ENCODE results near the gene CYTH3.

CYTH3 gene

GRCh38 chr7:6261699-6262098, 10.7 kb downstream of the CYTH3 start:
- DNase-seq (ENCODE audit: low read depth) = no peak

GRCh38 chr7:6260291-6261187, 11.9 kb downstream of the CYTH3 start:
- DNase-seq (ENCODE audit: low read depth) = no peak
- H3K4me3 ChIP-seq (ENCODE audit: low read depth, low read length) = no peak overlapping the region

More at GRCh38 chr7:6261699-6262098, 10.7 kb downstream of the CYTH3 start:
- H3K4me3 ChIP-seq (ENCODE audit: low read depth, low read length) = no peak overlapping the region

GRCh38 chr7:6259257-6259656, 13.2 kb downstream of the CYTH3 start:
- no peak overlapping the region for H3K4me3 ChIP-seq (ENCODE audit: low read depth, low read length)
- no peak for DNase-seq (ENCODE audit: low read depth)

DNA sequence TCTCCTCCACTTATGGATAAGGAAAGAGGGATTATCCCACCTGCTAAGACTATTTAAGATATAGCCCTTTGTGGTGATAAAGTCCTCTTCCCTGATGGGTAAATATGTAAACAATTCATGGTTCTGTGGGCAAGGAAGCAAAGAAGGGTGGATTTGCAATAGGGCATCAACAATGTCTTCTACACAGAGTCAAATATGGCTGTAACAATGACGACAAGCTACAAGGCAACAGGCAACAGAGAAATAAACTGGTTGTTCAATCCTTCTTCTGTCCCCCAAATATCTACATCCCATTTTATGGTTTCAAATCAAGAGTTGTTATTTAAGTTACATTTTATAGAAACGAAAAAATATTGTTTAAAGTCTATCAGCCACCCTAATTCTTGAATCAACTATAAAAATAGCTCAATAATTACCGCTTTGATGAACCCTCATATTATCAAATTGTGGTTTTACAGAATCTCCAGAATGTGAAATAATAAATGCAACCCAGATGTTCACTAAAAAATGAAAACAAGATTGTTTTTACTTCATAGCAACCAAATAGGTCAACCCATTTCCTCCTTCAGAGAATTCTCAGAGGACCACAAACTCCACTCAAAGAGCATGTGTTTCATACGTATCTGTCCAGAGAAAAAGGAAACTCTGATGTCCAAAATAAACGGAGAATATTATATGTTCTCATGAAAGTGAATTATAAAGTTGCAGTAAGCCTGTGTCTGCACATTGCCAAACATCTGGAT, 13.8 kb downstream of the CYTH3 start:
- peak; percentile 85 for DNase-seq (ENCODE audit: low read depth)
- no peak overlapping the region for H3K4me3 ChIP-seq (ENCODE audit: low read depth, low read length)

GRCh38 chr7:6257675-6258074, 14.7 kb downstream of the CYTH3 start:
- no peak overlapping the region for H3K4me3 ChIP-seq (ENCODE audit: low read depth, low read length)
- DNase-seq (ENCODE audit: low read depth) = no peak

- peak; percentile 74 for DNase-seq (ENCODE audit: low read depth)
- no peak overlapping the region for H3K4me3 ChIP-seq (ENCODE audit: low read depth, low read length)
Measured at GRCh38 chr7:6256677-6257535, 15.5 kb downstream of the CYTH3 start.

- no peak overlapping the region for H3K4me3 ChIP-seq (ENCODE audit: low read depth, low read length)
- DNase-seq (ENCODE audit: low read depth) = no peak
Measured at GRCh38 chr7:6256109-6256483, 16.3 kb downstream of the CYTH3 start.

DNA sequence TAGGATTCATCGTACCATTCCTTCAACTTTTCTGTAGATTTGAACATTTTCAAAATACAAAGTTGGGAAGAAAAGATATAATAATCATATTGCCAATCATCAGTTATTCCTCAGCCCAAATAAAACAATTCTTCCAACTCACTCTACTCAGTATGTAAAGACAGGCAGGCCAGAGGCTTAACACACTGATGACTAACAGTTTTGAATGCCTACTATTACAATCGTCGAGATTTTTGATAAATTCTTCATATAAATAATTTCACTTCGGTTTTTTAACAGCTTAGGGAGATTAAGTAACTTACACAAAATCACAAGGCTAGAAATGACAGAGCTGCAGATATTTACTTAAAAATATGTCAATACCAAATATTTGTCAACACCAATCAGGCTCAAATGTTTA, 17.6 kb downstream of the CYTH3 start:
- no peak overlapping the region for H3K4me3 ChIP-seq (ENCODE audit: low read depth, low read length)
- no peak for DNase-seq (ENCODE audit: low read depth)

- no peak for DNase-seq (ENCODE audit: low read depth)
- no peak overlapping the region for H3K4me3 ChIP-seq (ENCODE audit: low read depth, low read length)
Measured at GRCh38 chr7:6252748-6253147, 19.7 kb downstream of the CYTH3 start.

GRCh38 chr7:6252341-6252746, 20.1 kb downstream of the CYTH3 start:
- H3K4me3 ChIP-seq (ENCODE audit: low read depth, low read length) = no peak overlapping the region
- no peak for DNase-seq (ENCODE audit: low read depth)

DNA sequence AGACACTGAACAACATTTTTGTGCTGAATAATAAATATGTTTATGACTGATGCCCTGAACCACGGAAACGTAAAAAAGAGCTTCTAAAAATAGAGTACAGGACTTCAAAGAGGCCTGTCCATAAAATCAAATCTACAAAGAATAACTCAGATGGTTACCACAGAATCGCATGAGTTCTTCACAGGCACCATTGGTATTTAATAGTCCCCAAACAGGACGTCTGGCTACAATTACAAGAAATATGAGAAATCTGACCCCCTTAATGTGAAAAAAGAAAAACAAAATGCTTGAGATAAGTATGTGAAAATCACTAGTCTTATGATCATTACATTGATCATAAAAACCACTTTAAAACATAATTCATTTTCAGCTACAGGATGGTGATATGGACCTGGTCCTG, 20.8 kb downstream of the CYTH3 start:
- DNase-seq (ENCODE audit: low read depth) = no peak
- H3K4me3 ChIP-seq (ENCODE audit: low read depth, low read length) = no peak overlapping the region

DNA sequence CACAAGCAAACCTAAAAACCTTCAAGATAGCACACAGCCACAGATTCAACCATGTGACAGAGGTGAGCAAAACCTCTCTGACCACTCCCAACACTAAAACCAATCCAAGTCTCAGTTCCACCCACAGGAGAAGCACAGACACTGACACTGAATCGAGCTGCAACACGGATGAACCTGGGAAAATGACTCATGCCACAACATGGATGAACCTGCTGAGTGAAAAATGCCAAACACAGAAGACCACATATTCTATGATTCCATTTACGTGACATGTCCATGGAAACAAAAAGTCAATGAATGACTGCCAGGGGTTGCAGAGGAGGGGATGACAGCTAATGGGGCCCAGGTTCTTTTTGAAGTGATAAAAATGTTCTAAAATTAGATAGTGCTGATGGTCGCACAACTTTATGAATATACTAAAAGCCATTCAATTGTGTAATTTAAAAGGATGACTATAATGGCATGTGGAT, 22.0 kb downstream of the CYTH3 start:
- no peak overlapping the region for H3K4me3 ChIP-seq (ENCODE audit: low read depth, low read length)

DNA sequence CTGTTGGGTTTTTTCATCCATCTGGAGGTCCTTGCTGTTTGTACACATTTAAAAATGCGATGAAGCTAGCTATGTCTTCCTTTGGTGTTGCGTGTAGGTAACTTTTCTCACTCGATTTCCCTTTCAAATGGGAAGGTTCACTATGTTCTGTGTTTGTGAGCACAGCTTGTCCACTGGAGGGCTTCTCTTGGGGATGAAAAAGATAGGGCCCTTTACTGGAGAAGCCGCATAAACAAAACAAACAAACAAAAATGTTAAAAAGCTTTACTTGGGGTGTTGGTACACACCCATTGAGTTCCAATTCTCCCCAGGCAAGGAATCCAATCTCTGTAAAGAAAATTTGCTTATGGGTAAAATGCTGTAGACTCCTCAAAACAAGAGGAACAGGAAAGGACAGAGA, 23.4 kb downstream of the CYTH3 start:
- H3K4me3 ChIP-seq (ENCODE audit: low read depth, low read length) = no peak overlapping the region
- no peak for DNase-seq (ENCODE audit: low read depth)

More for the DNA sequence above, 22.0 kb downstream of the CYTH3 start:
- no peak for DNase-seq (ENCODE audit: low read depth)

DNA sequence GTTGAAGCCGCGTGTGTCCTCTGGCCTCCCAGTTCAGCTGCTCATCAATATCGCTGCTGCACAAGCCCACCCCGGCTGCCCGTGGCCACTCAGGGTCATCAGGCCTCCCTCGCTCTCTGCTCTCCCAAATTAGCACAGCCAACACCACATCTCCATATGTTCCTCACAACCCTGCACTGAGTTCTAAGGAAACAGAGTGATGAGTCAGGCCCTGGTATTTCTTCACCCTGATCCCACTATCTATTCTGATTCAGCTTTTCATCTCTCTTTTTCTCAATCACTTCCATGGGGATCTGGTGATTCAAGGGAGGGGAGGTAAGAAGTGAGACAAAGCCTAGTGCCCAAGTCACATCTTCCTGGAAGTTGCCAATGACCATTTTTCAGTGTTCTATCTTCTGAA, 23.8 kb downstream of the CYTH3 start:
- DNase-seq (ENCODE audit: low read depth) = no peak

GRCh38 chr7:6246251-6246917, 26.0 kb downstream of the CYTH3 start:
- no peak overlapping the region for H3K4me3 ChIP-seq (ENCODE audit: low read depth, low read length)
- DNase-seq (ENCODE audit: low read depth) = no peak

More for the DNA sequence above, 23.8 kb downstream of the CYTH3 start:
- H3K4me3 ChIP-seq (ENCODE audit: low read depth, low read length) = no peak overlapping the region

DNA sequence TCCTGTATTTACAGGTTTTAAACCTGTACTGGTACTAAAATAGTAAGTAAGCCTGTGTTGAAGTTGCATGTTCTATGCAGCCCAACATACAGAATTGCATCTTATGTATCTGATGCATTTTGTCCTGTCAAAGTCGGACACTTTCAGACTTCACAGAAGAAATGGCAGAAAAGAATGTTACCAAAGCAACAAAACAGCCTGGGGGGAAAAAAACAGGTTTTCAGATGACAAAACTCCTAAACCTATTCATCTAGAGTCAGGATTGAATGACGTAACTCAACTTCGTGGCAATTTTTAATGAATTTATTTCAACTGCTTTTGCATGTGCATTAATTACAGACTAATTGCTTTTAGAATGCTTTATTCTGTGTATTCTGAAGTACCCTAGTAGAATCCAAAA, 28.4 kb downstream of the CYTH3 start:
- no peak overlapping the region for H3K4me3 ChIP-seq (ENCODE audit: low read depth, low read length)

GRCh38 chr7:6243168-6243567, 29.3 kb downstream of the CYTH3 start:
- no peak for DNase-seq (ENCODE audit: low read depth)
- H3K4me3 ChIP-seq (ENCODE audit: low read depth, low read length) = no peak overlapping the region

More for the DNA sequence above, 28.4 kb downstream of the CYTH3 start:
- DNase-seq (ENCODE audit: low read depth) = no peak

DNA sequence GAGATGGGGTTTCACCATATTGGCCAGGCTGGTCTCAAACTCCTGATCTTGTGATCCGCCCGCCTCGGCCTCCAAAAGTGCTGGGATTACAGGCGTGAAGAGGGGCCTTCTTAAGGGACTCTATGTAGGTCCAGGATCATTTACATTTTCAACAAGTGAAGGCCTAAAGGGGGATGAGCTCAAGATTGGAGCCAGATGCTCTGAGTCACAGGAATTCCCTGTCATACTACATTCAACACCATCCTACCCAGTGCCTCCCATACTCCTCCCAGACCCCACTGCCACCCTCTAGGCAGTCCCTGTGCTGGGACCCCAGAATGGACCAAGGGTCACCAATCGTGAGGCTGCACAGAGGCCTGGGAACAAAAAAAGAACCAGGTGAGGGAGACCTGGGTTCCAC, 29.9 kb downstream of the CYTH3 start:
- DNase-seq (ENCODE audit: low read depth) = no peak
- no peak overlapping the region for H3K4me3 ChIP-seq (ENCODE audit: low read depth, low read length)

- H3K4me3 ChIP-seq (ENCODE audit: low read depth, low read length) = no peak overlapping the region
- DNase-seq (ENCODE audit: low read depth) = no peak
Measured at GRCh38 chr7:6241607-6241973, 30.8 kb downstream of the CYTH3 start.

Measured in skeletal muscle cell (primary cell).